GM10266 (cell line): ENCODE results near the gene DRICH1.
"Not testable (repeated sequence)": the region's sequence is repeated elsewhere in the genome, so short reads cannot be mapped to it uniquely, and the experiment has no call there.

ENCODE experiments used
- DNase-seq: peaks from one replicate; pipeline ENCODE4 v3.0.0; 2012; ENCODE audit errors: extremely low spot score
- CTCF ChIP-seq: IDR thresholded peaks from 2 replicates; pipeline ENCODE4 v1.5.1; 2012; ENCODE audit warnings: mild to moderate bottlenecking, low read depth; ENCODE audit not compliant: control insufficient read depth, insufficient read depth; ENCODE audit errors: missing control alignments

The DRICH1 gene

DNA sequence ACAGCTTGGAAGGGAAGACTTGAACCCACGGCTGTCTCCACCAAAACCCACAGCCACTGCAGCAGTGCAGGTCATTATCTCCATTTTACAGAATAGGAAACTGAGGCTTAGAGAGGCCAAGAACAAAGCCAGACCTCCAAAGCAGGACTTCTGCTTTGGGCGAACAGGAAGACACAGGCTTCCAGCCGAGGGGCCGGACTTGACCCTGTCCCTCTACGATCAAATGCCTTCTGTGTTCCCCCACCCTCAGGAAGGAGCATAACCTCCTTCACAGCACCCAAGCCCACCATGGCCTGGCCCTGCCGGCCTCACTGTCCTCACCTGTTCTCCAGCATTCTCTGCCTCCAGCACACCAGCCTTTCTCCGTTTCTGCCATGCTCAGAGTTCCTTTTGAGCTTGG, 67.8 kb downstream of the DRICH1 start:
- TF ChIP-seq CTCF = no peak
- DNase-seq = peak; percentile 20

DNA sequence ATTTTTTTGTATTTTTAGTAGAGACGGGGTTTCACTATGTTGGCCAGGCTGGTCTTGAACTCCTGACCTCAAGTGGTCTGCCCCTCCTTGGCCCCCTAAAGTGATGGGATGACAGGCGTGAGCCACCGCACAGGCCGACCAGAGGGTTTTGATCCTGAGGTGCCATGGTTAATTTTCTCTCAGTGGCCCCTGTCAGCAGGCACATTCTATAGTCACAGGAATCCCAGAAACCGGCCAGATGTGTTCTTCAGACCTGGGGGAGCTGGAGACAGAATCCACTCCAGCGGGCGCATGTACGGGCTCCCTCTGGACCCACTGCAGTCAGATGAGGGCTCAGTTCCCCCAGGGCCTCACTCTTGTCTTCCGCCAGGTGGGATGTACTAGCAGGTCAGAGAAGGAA, 69.0 kb downstream of the DRICH1 start:
- DNase-seq = peak; percentile 16
- TF ChIP-seq CTCF = no peak

GRCh38 chr22:23562186-23562585, 69.9 kb downstream of the DRICH1 start:
- TF ChIP-seq CTCF = no peak
- peak; percentile 11 for DNase-seq

DNA sequence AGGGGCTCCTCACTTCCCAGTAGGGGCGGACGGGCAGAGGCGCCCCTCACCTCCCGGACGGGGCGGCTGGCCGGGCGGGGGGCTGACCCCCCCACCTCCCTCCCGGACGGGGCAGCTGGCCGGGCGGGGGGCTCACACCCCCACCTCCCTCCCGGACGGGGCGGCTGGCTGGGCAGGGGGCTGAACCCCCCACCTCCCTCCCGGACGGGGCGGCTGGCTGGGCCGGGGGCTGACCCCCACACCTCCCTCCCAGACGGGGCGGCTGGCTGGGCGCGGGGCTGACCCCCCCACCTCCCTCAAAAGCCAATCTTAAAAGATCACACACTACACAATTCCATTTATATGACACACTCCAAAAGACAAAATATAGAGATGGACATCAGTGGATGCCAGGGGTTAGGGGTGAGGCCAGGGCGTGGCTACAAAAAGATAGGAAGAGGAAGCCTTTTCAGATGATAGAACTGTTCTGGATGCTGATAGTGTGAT, 71.1 kb downstream of the DRICH1 start:
- DNase-seq = not testable (repeated sequence)

DNA sequence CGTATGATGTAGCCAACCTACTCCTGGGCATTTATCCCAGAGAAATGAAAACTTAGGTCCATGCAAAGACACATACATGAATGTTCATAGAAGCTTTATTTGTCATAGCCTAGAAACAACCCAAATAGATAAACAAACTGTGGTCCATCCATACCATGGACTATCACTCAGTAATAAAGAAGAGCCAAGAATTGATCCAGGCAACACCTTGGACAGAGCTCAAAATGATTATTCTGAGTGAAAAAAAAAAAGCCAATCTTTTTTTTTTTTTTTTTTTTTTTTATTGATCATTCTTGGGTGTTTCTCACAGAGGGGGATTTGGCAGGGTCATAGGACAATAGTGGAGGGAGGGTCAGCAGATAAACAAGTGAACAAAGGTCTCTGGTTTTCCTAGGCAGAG, 71.9 kb downstream of the DRICH1 start:
- DNase-seq = not testable (repeated sequence)
